Midbrain (tissue), 1 donor: ENCODE results near the gene ATP6V0C.
A peak's percentile ranks its signal among the peaks of the same experiment; 100 is the strongest.

Experiments used
- DNase-seq: peaks from one replicate; lab custom pipeline; 2025; lab: John Stamatoyannopoulos, UW

The ATP6V0C gene

DNA sequence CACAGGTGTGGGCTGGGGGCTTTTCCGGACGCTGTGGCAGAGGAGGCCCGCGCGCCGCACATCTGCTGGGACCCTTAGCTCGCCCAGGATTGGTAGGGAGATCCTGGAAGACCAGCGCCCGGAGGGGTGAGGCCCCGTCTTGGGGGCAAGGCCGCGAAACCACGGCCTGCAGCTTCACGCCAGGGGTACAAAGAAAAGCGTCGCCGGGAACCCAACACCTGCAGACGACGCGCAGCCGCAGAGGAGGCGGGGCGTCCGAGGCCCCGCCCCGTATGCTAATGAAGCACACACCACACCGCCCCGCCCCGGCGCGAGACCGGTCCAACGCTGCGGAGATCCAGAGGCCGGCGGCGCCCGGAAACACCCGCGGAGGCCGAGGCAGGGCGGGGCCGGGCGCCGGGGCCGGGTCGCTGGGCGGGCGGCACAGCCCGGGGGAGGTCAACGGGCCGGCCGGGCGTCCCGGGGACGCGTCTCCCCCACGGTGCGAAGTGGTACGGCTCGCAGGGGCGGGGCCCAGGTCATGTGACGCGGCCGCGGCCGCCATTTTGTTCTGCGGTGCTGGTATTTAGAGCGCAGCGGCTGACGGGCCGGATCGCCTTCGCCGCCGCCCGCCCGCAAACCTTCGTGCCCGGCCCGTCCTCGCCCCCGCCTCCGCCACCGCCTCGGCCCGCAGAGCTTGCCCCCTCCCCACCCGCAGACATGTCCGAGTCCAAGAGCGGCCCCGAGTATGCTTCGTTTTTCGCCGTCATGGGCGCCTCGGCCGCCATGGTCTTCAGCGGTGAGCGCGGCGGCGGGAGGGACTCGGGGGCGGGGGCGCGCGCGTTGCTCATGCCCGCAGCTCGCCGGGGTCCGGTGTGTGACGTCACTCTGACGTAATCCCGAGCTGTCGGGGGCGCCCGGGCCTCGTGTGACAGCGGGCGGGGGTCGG, at the start of gene ATP6V0C:
TSS of gene ATP6V0C (plus strand) at position 548 of the 928 bp plus-strand sequence. CDS start at position 700, 152 bp downstream.
- DNase-seq = peak; percentile 91

DNA sequence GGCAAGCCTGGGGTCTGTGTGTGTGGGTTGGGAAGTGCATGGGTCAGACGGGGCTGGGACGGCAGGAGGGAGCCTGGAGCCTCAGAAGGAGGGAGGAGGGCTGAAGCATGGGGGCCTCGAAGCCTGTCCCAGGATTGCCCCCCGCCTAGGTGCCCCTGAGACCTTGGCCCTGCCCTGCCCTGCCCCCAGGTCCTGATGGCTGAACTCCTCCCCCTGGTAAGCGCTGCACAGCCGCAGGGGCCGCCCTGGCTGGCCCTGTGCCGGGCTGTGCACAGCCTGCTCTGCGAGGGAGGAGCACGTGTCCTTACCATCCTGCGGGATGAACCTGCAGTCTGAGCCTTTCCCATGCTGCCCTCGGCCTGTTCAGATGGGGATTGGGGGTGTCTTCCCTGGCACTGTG, 49.4 kb upstream of the ATP6V0C start:
- DNase-seq = no peak

DNA sequence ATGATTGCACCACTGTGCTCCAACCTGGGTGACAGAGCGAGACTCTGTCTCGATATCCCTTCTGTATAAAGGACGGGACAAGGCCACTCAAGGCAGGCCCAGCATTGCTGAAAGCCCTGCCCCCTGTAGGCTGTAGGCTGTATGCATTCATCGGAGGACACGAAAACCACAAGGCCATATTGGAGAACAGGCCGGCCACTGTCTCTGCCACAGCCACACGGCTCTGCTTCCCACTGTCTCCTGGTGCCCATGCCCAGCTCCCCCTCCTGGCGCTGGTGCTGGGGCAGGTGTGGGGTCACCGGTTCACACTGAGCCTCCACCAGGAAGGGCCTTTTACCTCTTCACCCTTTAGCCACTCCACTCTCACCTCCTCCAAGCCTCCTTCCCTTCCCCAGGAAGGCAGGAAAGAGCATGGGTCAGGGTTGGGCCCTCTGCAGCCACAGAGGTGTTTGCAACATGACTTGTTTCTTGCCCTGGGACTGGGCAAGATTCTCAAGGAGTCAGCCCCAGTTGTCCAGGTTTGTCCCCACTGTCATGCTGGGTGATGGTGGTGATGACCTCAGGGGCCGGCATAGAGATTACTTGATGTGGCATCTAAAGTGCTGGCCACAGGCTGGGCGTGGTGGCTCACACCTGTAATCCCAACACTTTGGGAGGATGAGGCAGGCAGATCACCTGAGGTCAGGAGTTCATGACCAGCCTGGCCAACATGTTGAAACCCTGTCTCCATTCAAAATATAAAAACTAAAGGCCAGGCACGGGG, 47.9 kb upstream of the ATP6V0C start:
- no peak for DNase-seq

DNA sequence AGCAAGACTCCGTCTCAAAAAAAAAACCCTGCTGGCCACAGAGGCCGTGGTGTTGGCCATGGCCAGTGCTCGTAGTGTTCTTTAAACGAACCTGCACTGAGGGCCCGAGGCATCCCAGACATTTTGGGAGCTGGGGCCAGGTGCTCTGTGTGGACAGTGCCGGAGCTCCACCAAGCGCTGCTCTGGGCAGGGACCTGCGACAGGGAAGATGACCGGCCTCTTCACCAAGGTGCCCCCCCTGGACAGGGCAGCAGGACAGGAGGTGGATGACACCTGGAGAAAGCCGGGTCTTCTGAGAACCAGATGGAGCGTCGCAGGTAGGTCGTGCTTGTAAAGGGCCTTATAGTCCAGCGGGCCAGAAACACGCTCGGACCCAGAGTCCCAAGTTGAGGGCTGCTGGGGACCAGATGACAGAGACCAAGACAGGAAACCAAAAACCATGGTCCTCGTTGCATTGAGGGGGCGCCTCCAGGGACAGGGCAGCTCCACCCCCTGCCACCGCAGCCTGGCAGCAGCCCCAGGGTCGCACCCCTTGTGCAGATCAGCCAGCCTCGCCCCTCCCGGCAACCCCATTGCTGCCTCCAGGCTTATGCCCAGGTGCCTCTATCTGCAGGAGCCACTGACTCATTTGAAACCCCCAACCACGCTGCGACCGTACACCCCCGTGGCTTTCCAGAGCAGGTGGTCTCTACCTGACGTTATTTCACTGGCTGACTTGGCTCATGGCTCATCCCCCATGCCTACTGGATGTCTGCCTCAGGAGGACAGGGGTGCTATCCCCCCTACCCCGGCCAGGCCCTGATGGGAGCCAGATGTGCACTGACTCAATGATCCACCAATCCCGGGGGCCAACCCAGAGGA, 46.9 kb upstream of the ATP6V0C start:
- no peak for DNase-seq

DNA sequence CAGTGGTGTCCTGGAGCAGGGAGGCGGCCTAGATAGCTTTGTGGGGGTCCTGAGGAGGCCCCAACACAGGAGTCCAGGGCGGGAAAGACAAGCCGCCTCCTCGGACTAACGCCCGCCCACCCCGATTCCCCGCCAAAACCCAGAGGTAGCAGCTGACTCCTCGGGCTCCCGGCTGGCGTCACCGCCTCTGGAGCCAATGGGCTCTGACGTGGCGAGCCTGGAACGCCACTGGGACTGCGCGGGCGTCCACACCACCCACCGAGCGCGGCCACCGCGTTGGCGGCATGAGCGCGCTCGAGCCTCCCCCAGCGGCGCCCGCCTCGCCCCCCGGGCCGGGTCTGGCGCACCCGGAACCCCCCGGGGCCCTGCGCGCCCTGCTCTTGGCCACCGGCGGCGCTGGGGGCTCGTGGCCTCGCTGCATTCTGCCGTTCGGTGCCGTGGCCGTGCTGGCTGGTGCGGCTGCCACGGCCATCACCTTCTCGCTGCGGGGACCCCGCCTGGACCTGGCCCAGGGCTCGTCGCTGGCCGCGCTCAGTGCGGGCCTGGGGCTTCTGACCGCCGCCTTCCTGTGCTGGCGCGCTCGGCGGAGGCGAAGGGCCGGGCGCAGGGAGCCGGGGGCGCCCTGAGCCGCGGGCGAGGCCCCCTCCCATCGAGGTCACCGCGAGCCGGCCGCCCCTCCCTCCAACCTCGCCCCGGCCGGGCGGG, 46.1 kb upstream of the ATP6V0C start:
- DNase-seq = peak; percentile 79

DNA sequence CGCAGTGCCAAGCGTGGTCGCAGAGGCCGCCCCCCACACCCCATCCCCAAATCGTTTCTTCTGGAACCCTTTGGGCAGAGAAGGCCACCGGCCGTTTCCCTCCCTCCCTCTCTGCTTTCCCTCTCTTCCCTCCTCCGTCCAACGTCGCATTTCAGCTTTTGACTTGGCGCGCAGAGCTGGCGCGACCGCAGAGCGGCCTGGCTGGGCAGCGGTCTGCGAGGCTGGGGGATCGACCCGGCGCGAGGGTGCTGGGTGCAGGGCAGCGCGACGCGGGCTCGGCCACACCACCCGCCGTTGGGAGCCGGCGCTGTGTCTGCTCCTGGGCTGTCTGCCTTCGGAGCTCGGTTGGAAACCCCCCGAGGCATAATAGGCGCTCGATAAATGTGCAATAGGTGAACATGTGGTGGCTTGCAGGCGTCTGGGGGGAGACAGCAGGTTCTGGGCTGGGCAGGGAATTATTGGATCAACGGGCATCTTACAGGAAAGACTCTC, 45.5 kb upstream of the ATP6V0C start:
- peak; percentile 43 for DNase-seq

DNA sequence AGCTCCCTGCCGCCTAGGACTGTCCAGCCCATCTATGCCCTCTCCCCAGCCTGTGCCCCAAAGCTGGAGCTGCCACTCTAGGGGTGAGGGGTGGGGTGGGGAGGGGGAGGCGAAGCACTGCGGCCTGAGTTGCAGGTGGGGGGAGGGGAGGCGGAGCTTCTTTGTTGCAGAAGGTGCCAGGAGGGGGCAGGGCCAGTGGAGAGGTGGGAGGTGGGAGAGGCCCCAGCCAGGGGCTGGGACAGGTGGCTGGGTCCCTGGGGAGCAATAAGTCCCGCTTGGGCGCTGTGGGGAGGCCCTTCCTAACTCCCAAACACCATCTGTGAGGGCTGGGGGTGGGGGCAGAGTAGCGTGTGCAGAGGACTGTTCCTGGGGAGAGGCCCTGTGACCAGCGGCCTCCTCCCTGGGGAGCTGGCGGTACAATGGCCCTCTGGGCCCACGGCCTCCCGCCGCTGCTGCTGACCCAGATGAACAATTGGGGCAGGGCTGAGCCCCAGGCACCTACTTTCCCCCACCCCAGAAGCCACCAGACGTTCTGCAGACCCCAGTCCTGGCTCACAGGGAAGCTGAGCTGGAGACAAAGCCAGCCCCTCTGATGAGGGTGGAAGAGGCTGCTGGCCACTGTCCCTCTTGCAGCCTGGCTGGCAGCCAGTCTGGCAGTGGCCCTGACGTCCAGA, 44.9 kb upstream of the ATP6V0C start:
- peak; percentile 74 for DNase-seq

DNA sequence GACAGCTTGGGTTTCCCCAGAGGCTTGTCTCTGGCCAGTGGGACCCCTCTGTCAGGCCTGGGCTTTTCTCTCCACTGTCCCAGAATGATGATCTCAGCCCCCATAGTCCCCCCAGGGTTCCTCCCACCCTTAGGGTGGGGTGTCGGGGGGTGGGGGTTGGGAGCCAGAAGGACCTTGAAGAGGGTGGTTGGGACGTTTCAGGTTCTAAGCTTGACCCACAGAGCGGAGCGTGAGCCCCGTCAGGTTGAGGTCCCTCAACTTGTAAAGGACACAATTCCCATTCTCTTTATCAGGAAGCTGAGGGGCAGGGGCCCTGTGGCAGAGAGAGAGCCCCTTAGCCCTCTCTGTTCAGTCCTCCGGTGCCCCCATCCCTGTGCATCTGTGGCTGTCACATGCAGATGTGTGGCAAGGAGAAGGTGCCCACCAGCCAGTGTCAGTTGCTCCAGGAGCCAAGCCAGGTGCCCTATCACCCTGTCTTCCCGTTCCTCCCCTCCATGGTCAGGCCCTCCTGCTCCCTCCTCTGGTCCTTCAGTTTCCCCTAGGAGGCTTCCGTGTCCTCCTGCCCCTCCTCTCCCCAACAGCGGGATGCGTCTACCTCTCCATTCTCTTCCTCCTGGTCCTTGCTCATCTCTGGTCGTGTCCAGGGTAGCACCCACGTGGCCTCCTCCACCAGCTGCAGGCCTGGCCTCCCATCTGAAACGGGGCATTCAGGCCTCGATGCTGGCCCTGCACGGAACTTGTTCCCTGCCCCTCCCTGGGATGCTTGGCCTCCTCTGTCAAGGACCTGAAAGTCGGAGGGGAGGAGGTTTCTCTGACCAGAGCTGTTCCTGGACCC, 44.1 kb upstream of the ATP6V0C start:
- no peak for DNase-seq

DNA sequence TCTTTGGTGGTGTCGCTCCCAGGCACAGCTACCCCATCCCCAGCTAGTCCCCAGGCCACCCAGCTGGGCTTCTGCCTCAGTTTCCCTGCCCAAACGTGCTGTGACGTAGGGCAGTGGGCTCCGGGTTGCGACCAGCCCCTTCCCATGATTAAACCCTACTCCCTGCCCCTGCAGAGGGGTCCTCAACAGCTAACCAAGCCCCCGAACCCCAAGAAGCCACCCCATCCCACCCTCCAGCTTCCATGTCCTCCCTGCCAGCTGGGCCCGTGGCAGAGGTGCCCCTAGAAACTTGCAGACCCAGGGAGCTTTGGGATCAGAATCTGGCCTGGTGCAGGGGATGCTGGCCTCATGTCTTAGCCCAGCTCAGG, 43.5 kb upstream of the ATP6V0C start:
- no peak for DNase-seq

DNA sequence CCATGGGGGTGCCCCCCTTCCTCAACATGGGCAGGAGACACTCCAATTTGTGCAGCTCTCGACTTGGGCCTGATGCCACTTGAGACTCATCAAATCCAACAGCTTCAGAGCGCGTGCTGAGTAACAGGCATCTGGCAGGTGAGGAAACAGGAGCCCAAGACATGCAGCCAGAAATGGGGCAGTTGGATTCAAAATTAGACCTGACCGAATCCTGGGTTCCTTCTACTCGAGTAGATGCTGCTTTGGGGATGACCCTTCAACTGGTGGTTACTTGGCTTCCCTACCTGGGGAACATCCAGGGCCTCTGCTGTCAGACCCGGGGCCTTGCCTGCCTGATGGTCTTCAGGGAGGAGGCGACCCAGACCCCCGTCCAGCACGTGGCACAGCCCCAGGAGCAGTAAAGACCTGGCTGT, 43.1 kb upstream of the ATP6V0C start:
- no peak for DNase-seq

DNA sequence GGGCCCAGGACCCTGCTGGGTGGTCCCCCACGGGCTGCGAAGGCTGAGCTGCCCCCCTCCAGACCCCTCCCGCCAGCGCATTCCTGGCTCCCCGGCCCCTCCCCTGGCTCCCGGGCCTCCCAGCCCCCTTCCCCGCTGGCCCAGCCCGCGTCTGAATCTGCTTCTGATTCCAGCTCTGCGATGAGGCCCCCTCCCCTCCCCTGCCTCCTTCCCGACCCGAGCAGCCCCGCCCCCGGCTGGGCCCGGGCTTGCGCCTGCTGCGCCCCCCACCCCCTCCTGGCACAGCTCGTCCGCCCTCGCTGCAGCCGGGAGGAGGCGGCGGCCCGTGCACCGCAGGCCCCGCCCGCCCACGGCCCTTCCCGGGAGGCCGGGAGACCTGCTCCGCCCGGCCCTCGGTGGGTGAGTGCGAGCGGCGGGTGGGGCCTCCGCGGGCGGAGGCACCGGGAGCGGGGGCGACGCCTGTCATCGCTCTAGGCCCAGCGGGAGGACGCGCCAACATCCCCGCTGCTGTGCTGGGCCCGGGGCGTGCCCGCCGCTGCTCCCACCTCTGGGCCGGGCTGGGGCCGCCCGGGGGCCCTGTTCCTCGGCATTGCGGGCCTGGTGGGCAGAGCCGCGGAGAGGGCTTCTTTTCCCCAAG, 42.6 kb upstream of the ATP6V0C start, which contains the start of gene NTN3:
TSS of gene NTN3 (plus strand) at position 282 of the 637 bp plus-strand sequence. CDS start 405 bp downstream, outside the sequence.
- peak; percentile 16 for DNase-seq

DNA sequence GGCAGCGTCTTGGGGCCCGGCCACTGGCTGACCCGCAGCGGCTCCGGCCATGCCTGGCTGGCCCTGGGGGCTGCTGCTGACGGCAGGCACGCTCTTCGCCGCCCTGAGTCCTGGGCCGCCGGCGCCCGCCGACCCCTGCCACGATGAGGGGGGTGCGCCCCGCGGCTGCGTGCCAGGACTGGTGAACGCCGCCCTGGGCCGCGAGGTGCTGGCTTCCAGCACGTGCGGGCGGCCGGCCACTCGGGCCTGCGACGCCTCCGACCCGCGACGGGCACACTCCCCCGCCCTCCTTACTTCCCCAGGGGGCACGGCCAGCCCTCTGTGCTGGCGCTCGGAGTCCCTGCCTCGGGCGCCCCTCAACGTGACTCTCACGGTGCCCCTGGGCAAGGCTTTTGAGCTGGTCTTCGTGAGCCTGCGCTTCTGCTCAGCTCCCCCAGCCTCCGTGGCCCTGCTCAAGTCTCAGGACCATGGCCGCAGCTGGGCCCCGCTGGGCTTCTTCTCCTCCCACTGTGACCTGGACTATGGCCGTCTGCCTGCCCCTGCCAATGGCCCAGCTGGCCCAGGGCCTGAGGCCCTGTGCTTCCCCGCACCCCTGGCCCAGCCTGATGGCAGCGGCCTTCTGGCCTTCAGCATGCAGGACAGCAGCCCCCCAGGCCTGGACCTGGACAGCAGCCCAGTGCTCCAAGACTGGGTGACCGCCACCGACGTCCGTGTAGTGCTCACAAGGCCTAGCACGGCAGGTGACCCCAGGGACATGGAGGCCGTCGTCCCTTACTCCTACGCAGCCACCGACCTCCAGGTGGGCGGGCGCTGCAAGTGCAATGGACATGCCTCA, 41.9 kb upstream of the ATP6V0C start:
- peak; percentile 22 for DNase-seq

DNA sequence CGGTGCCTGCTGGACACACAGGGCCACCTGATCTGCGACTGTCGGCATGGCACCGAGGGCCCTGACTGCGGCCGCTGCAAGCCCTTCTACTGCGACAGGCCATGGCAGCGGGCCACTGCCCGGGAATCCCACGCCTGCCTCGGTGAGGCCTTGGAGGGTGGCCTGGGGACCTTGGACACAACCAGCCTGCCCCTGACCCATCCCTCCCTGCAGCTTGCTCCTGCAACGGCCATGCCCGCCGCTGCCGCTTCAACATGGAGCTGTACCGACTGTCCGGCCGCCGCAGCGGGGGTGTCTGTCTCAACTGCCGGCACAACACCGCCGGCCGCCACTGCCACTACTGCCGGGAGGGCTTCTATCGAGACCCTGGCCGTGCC, 41.3 kb upstream of the ATP6V0C start:
- DNase-seq = no peak

DNA sequence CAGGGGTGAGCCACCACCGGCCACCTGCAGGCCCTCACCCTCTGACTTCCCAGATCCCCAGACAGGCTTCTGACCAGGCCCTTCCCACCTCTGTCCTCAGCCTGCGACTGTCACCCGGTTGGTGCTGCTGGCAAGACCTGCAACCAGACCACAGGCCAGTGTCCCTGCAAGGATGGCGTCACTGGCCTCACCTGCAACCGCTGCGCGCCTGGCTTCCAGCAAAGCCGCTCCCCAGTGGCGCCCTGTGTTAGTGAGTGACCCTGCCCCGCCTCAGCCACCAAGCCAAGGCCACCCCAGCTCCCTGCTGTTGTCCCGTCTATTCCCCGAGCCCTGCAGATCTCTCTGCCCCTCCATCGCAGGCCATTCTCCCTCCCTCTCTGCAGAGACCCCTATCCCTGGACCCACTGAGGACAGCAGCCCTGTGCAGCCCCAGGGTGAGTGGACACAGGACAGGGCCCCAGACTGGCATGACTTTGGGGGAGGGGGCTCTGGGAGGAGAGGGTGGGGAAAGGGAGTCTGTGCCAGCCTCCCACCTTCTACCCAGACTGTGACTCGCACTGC, 40.8 kb upstream of the ATP6V0C start:
- DNase-seq = no peak

DNA sequence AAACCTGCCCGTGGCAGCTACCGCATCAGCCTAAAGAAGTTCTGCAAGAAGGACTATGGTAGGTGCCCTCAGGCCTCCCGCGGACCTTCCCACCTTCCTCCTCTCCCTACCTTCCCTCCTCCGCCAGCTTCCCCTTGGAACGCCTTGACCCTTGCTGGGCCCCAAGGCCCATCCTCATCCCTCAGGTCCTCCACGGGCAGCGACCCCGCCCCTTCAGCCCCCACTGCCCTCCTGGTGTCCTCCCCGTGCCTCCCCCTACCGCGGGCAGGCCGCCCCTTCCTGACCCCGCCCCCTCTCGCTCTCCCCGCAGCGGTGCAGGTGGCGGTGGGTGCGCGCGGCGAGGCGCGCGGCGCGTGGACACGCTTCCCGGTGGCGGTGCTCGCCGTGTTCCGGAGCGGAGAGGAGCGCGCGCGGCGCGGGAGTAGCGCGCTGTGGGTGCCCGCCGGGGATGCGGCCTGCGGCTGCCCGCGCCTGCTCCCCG, 40.3 kb upstream of the ATP6V0C start:
- DNase-seq = no peak

DNA sequence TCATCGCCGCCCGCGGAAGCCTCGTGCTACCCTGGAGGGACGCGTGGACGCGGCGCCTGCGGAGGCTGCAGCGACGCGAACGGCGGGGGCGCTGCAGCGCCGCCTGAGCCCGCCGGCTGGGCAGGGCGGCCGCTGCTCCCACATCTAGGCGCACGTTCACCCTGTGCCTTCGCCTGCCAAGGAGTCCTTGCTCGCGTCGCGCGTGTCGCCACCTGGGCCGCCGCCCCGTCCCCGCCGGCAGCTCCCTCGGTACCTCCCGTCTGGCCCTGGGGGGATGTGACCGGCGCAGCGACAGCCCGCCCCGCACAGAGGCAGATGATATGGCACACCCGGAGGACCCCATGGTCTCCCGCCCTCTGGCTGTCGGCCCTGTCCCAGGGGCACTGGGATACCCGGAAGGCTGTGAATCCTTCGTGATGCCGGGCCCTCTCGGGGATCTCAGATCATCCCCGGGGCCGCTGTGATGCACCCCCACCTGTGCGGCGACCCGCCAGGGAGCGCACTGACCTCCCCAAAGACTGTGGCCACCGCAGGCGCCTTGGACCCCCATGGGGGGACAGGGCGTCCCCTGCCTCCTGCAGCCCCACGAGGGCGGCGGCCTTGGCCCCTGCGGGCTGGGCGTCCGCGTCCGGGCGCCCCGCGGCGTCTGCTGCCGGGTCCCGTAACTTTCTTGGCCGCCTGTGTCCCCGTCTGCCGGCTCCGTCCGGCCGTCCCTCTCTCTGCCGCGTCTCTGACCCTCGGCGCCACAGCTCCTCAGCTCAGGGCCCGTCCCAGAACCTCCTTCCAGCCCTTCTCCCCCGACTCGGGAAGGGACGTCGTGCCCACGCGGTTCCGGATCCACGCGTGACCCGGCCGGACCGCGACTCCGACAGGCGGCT, 39.5 kb upstream of the ATP6V0C start:
- DNase-seq = peak; percentile 51
